ENCODE data around the gene GAB2. TPM values are rescaled to one million over a fixed set of nuclear protein-coding genes. Genes with fewer than 3 reads are reported as not detected.

Gene GAB2
- total and polyA plus RNA-seq, 10 of the 15 experiments (the other 5 are each of a cell fraction or from before 2014, with no cell fraction given) = 0.69 to 12.6 (median 3.8) TPM

DNA sequence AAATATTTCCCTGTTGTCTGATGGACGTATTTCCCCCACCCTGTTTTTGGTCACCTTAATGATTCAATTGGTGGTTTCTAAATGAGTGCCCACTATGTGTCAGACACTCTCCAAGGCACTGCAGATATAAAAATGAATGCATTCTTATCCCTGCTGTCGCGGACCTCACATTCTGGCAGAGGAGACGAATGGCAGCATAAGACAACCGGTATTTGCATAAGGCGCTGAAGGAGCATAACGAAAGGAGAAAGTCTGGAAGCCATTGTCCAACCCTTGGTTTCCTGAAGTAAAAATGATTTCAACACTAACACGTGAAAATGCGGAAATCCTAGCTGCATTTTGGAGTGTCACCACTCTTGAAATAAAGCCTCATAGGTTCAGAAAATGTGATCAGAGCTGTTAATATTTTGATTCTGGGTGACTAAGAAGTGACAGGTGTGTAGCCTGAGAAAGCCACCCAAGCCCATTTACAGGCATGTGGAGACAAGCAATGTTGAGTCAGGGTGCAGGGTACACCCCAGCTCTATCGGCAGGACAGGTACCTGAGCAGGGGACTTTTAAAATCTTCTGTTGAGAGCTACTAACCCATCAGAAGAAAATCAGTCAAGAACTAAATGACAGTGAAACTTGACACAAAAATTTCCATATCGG lies 10.1 kb upstream of the GAB2 start (continued):
- TF ChIP-seq CBFB (IDR thresholded peaks at IDR 0.05; ENCODE audit: low read depth) (0 out of 2 replicates have a peak, but pooled peaks have one; percentile 39), IKZF2 (IDR thresholded peaks at IDR 0.05) (peak; percentile 33 to 52; a peak in 1 of 4 replicates), RFX5 (IDR thresholded peaks at IDR 0.05; ENCODE audit: low read depth, low read length) (no peak), MEF2A (IDR thresholded peaks at IDR 0.05; ENCODE audit: insufficient read depth, low read depth, low read length) (no peak), SMAD5 (IDR thresholded peaks at IDR 0.05; ENCODE audit: low read depth) (no peak), ZNF24 (IDR thresholded peaks at IDR 0.05) (no peak), WRNIP1 (IDR thresholded peaks at IDR 0.05; ENCODE audit: borderline replicate concordance, low read depth, low read length) (no peak), RELA (IDR thresholded peaks at IDR 0.05; ENCODE audit: borderline replicate concordance, partially characterized antibody) (peak; percentile 64), NRF1 (conservative IDR thresholded peaks at IDR 0.05; ENCODE audit: low read depth, low read length) (no peak), TCF3 (IDR thresholded peaks at IDR 0.05; ENCODE audit: borderline replicate concordance, insufficient read depth, low read depth, low read length) (no peak), ATF7 (IDR thresholded peaks at IDR 0.05; ENCODE audit: low read depth) (no peak), NFIC (IDR thresholded peaks at IDR 0.05; ENCODE audit: low read depth, low read length) (peak; percentile 77), RAD51 (IDR thresholded peaks at IDR 0.05) (no peak), KLF5 (IDR thresholded peaks at IDR 0.05; ENCODE audit: partially characterized antibody) (no peak), HDAC2 (IDR thresholded peaks at IDR 0.05) (no peak), EED (IDR thresholded peaks at IDR 0.05; ENCODE audit: low read depth) (peak; percentile 85), GATAD2B (conservative IDR thresholded peaks at IDR 0.05; ENCODE audit: low read depth) (no peak), SP1 (IDR thresholded peaks at IDR 0.05; ENCODE audit: low read depth, low read length) (no peak), SUPT20H (IDR thresholded peaks at IDR 0.05; ENCODE audit: borderline replicate concordance, control insufficient read depth, low read depth, low read length) (no peak), SMAD1 (IDR thresholded peaks at IDR 0.05; ENCODE audit: low read depth, partially characterized antibody) (no peak), TARDBP (IDR thresholded peaks at IDR 0.05; ENCODE audit: borderline replicate concordance) (no peak)
- TF ChIP-seq, protein P1, sequence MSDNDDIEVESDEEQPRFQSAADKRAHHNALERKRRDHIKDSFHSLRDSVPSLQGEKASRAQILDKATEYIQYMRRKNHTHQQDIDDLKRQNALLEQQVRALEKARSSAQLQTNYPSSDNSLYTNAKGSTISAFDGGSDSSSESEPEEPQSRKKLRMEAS (IDR thresholded peaks at IDR 0.05; ENCODE audit: low read depth, low read length) = no peak
- TF ChIP-seq, protein P2, sequence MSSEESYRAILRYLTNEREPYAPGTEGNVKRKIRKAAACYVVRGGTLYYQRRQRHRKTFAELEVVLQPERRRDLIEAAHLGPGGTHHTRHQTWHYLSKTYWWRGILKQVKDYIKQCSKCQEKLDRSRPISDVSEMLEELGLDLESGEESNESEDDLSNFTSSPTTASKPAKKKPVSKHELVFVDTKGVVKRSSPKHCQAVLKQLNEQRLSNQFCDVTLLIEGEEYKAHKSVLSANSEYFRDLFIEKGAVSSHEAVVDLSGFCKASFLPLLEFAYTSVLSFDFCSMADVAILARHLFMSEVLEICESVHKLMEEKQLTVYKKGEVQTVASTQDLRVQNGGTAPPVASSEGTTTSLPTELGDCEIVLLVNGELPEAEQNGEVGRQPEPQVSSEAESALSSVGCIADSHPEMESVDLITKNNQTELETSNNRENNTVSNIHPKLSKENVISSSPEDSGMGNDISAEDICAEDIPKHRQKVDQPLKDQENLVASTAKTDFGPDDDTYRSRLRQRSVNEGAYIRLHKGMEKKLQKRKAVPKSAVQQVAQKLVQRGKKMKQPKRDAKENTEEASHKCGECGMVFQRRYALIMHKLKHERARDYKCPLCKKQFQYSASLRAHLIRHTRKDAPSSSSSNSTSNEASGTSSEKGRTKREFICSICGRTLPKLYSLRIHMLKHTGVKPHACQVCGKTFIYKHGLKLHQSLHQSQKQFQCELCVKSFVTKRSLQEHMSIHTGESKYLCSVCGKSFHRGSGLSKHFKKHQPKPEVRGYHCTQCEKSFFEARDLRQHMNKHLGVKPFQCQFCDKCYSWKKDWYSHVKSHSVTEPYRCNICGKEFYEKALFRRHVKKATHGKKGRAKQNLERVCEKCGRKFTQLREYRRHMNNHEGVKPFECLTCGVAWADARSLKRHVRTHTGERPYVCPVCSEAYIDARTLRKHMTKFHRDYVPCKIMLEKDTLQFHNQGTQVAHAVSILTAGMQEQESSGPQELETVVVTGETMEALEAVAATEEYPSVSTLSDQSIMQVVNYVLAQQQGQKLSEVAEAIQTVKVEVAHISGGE (CRISPR knock-in tag; IDR thresholded peaks at IDR 0.05) = no peak
- TF ChIP-seq, protein P3, sequence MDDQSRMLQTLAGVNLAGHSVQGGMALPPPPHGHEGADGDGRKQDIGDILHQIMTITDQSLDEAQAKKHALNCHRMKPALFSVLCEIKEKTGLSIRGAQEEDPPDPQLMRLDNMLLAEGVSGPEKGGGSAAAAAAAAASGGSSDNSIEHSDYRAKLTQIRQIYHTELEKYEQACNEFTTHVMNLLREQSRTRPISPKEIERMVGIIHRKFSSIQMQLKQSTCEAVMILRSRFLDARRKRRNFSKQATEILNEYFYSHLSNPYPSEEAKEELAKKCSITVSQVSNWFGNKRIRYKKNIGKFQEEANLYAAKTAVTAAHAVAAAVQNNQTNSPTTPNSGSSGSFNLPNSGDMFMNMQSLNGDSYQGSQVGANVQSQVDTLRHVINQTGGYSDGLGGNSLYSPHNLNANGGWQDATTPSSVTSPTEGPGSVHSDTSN (IDR thresholded peaks at IDR 0.05; ENCODE audit: insufficient replicate concordance, low read depth, low read length) = no peak
- TF ChIP-seq, protein P4, sequence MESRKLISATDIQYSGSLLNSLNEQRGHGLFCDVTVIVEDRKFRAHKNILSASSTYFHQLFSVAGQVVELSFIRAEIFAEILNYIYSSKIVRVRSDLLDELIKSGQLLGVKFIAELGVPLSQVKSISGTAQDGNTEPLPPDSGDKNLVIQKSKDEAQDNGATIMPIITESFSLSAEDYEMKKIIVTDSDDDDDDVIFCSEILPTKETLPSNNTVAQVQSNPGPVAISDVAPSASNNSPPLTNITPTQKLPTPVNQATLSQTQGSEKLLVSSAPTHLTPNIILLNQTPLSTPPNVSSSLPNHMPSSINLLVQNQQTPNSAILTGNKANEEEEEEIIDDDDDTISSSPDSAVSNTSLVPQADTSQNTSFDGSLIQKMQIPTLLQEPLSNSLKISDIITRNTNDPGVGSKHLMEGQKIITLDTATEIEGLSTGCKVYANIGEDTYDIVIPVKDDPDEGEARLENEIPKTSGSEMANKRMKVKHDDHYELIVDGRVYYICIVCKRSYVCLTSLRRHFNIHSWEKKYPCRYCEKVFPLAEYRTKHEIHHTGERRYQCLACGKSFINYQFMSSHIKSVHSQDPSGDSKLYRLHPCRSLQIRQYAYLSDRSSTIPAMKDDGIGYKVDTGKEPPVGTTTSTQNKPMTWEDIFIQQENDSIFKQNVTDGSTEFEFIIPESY (IDR thresholded peaks at IDR 0.05) = no peak
